Loucy (cell line): Measurements from ENCODE around the gene LGALS3BP.

Experiments used
- H2AFZ ChIP-seq: fragments of 200-600 bp; sonication (generic); 2 replicates; pipeline ENCODE4 v1.6.0; 2016; ENCODE audit warnings: antibody characterized with exemption, mild to moderate bottlenecking, low read length, moderate library complexity
- H3F3A ChIP-seq: fragments of 200-600 bp; 2 replicates; pipeline ENCODE4 v1.6.0; 2016; ENCODE audit warnings: antibody characterized with exemption, low read depth, mild to moderate bottlenecking
- H3K27me3 ChIP-seq: fragments of 200-600 bp; sonication (generic); 2 replicates; pipeline ENCODE4 v1.6.1; 2014; ENCODE audit warnings: low read length, mild to moderate bottlenecking; ENCODE audit not compliant: insufficient read depth, poor library complexity, severe bottlenecking
- H3K36me3 ChIP-seq: fragments of 200-600 bp; sonication (generic); 2 replicates; pipeline ENCODE4 v1.6.1; 2016; ENCODE audit warnings: low read length; ENCODE audit not compliant: insufficient read depth
- H3K4me1 ChIP-seq: fragments of 200-600 bp; sonication (generic); 2 replicates; pipeline ENCODE4 v1.5.1; 2014; ENCODE audit warnings: low read length, mild to moderate bottlenecking; ENCODE audit not compliant: insufficient read depth, poor library complexity, severe bottlenecking
- H3K4me2 ChIP-seq: fragments of 200-600 bp; sonication (generic); 2 replicates; pipeline ENCODE4 v1.6.0; 2014; ENCODE audit warnings: antibody characterized with exemption, low read length, low read depth, mild to moderate bottlenecking; ENCODE audit not compliant: poor library complexity, severe bottlenecking
- H3K4me3 ChIP-seq: fragments of 200-600 bp; sonication (generic); 2 replicates; pipeline ENCODE4 v1.5.1; 2014; ENCODE audit warnings: low read length, mild to moderate bottlenecking, mixed read lengths; ENCODE audit not compliant: poor library complexity, severe bottlenecking
- H3K79me2 ChIP-seq: fragments of 200-600 bp; sonication (generic); 2 replicates; pipeline ENCODE4 v1.6.1; 2014; ENCODE audit warnings: low read length; ENCODE audit not compliant: insufficient read depth
- H3K9ac ChIP-seq: fragments of 200-600 bp; sonication (generic); 2 replicates; pipeline ENCODE4 v1.6.0; 2014; ENCODE audit warnings: mild to moderate bottlenecking, low read depth, low read length, moderate library complexity; ENCODE audit not compliant: poor library complexity, severe bottlenecking
- H3K9me2 ChIP-seq: fragments of 200-600 bp; sonication (generic); replicated peaks from 2 replicates; pipeline ENCODE4 v1.6.1; 2016; ENCODE audit warnings: low read depth, low read length, mixed read lengths
- H3K9me3 ChIP-seq: fragments of 200-600 bp; sonication (generic); 2 replicates; pipeline ENCODE4 v1.6.1; 2014; ENCODE audit warnings: mild to moderate bottlenecking, antibody characterized with exemption, low read length, low read depth; ENCODE audit not compliant: insufficient read depth
- H4K20me1 ChIP-seq: fragments of 200-600 bp; sonication (generic); 2 replicates; pipeline ENCODE4 v1.6.0; 2014; ENCODE audit warnings: antibody characterized with exemption, low read length, mild to moderate bottlenecking; ENCODE audit not compliant: insufficient read depth, poor library complexity, severe bottlenecking
- EZH2phosphoT487 ChIP-seq: fragments of 200-600 bp; IDR thresholded peaks from 2 replicates; pipeline ENCODE4 v1.6.1; 2018; ENCODE audit warnings: antibody characterized with exemption, mild to moderate bottlenecking, moderate library complexity, borderline replicate concordance
- TF ChIP-seq, protein P1 (sequence below): fragments of 200-600 bp; sonication (generic); conservative IDR thresholded peaks from 2 replicates; pipeline ENCODE4 v1.5.1; 2014; ENCODE audit warnings: mild to moderate bottlenecking, antibody characterized with exemption, low read length

The LGALS3BP gene

DNA sequence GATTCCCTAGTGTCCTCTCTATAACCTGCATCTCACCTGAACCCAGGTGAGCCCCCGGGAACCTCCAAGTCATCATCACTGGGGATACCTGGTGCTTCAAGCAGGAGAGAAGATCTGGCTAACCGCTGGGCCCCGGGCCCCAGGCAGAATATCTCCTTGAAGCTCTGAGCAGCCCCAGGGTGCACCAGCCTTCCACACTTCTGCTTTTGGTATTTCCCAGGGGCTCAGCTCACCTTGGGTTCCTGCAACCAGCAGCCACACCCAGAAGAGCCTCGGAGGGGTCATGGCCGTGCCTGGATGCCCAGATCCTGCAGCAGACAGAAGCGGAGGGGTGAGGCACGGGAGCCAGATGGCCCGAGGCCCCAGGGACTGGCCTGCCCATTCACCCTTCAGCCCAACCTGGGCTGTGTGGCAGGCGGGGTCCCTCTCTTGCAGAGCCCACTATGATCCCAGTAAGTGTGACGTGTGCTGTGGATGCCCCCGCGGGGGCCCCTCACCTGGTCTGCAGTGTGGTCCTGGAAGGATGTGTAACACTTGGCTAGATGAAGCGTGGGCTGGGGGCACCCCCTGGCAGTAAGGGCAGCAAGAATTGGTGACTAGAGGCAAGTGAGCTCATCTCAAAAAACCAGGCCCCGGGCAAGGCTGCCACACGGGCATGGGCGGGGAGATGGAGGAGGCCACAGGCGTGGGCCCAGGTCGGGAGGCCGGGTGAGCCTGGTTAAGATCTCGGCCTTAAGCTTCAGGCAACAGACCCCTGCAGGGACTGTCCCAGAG is 2.6 kb downstream of the LGALS3BP start:
- Histone ChIP-seq H3F3A (no peaks in the 10 kb centered on the region), H3K9ac (no peak overlapping the region), H3K4me3 (no peak overlapping the region), H3K9me3 (no peaks in the 10 kb centered on the region), H3K4me2 (no peak overlapping the region), H3K27me3 (no peaks in the 10 kb centered on the region), H3K79me2 (no peaks in the 10 kb centered on the region), H3K4me1 (peaks cover 5% of the 10 kb centered on the region), H4K20me1 (no peaks in the 10 kb centered on the region), H3K36me3 (no peaks in the 10 kb centered on the region), H3K9me2 (no peaks in the 10 kb centered on the region), H2AFZ (no peak overlapping the region)
- TF ChIP-seq, protein P1, sequence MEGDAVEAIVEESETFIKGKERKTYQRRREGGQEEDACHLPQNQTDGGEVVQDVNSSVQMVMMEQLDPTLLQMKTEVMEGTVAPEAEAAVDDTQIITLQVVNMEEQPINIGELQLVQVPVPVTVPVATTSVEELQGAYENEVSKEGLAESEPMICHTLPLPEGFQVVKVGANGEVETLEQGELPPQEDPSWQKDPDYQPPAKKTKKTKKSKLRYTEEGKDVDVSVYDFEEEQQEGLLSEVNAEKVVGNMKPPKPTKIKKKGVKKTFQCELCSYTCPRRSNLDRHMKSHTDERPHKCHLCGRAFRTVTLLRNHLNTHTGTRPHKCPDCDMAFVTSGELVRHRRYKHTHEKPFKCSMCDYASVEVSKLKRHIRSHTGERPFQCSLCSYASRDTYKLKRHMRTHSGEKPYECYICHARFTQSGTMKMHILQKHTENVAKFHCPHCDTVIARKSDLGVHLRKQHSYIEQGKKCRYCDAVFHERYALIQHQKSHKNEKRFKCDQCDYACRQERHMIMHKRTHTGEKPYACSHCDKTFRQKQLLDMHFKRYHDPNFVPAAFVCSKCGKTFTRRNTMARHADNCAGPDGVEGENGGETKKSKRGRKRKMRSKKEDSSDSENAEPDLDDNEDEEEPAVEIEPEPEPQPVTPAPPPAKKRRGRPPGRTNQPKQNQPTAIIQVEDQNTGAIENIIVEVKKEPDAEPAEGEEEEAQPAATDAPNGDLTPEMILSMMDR: no peak
- TF ChIP-seq EZH2phosphoT487: no peak

DNA sequence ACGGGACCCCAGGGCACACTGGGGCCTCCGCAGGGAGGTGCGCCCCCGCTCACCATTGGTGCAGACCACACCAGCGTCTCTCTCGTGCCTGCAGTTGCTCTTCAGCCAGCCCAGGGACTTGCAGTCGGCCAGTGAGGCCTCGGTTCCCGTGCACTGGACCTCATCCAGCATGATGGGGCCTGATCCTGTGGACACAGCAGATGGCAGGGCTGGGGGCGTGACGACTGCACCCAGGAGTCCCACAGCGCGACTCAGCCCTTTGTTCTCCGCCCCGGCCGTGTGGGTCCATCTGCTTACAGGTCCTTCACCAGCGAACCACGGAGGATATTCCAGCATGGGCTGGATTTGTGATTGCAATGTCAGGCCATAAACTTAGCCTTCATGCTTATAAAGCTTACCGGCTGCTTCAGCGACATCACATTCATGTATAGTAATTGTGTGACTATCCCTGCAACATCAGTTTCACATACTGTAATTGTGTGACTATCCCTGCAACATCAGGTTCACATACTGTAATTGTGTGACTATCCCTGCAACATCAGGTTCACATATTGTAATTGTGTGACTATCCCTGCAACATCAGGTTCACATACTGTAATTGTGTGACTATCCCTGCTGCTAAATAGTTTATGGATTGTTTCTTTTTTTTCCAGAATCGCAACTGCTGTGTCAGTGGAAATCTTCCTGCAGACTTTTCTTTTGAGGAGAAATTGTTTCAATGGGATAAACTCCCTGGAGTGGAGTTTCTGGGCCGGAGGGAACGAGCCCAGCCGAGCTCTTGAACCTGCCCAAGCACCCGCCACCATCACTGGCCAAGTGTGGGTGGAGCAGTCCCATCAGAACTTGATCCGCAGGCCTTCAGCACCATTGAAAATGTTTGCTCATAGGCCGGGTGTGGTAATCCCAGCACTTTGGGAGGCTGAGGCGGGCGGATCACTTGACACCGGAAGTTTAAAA is 4.8 kb downstream of the LGALS3BP start:
- no peaks in the 10 kb centered on the region for H4K20me1 ChIP-seq
- H3K9me3 ChIP-seq: no peaks in the 10 kb centered on the region
- H3K9me2 ChIP-seq: no peaks in the 10 kb centered on the region
- no peak overlapping the region for H3K4me2 ChIP-seq
- no peaks in the 10 kb centered on the region for H3K27me3 ChIP-seq
- TF ChIP-seq, protein P1: no peak
- no peak for TF ChIP-seq EZH2phosphoT487
- no peak overlapping the region for H3K9ac ChIP-seq
- peaks cover 3% of the 10 kb centered on the region for H3K4me1 ChIP-seq
- H3K79me2 ChIP-seq: no peaks in the 10 kb centered on the region
- H3K36me3 ChIP-seq: no peaks in the 10 kb centered on the region
- H3F3A ChIP-seq: no peaks in the 10 kb centered on the region
- H3K4me3 ChIP-seq: no peak overlapping the region
- no peak overlapping the region for H2AFZ ChIP-seq

DNA sequence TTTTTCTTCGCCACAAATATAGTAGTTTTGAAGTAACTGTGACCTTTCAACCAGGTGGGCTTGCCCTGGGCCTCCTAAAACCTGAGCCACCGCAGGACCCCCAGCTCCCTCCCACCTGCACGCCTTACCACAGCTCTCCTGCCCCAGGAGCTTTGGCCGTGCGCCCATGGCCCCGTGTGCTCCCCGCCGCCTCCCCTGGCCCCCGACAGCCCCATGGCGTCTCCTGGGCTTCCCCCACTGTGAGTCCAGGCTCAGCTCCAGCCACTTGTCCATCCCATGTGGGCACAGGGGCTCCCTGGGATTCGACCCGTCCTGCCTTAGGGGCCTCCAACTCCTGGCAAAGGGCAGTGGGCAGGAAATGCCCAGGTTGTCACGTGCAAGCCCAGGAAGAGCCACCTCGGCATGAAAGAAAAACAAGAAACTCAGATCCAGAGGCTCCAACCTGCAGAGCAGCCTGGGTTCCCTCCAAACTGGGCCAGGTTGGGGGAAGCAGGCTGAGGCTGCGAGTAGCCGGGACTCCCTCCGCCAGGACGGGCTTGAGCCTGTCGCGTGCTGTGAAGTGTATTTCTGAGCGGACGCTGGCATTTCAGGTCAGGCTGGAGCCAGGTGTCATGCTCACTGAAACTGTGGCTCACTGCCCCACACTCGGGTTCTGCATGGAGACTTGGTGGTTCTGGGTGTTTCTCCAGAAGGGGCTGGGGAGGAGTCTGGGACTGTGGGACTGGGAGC is 5.8 kb downstream of the LGALS3BP start:
- Histone ChIP-seq H3K4me1 (no peaks in the 10 kb centered on the region), H3K27me3 (no peaks in the 10 kb centered on the region), H3K4me2 (no peak overlapping the region), H3K79me2 (no peaks in the 10 kb centered on the region), H3K9me3 (no peaks in the 10 kb centered on the region), H2AFZ (no peak overlapping the region), H3F3A (no peaks in the 10 kb centered on the region), H3K4me3 (no peak overlapping the region), H4K20me1 (no peaks in the 10 kb centered on the region), H3K9me2 (no peaks in the 10 kb centered on the region), H3K9ac (no peak overlapping the region), H3K36me3 (no peaks in the 10 kb centered on the region)
- no peak for TF ChIP-seq EZH2phosphoT487
- TF ChIP-seq, protein P1: no peak
